Measurements from ENCODE around the gene LTBP4. TPM values are rescaled to one million over a fixed set of nuclear protein-coding genes. Genes with fewer than 3 reads are reported as not detected.
"Not testable (repeated sequence)": the region's sequence is repeated elsewhere in the genome, so short reads cannot be mapped to it uniquely, and the experiment has no call there.

LTBP4 gene
- total RNA-seq, 2 donors from 2014 or later = 687 to 905 TPM

GRCh38 chr19:40556953-40557530, 44.1 kb upstream of the LTBP4 start:
- no peaks in the 10 kb centered on the region for H3K4me1 ChIP-seq (ENCODE audit: control insufficient read depth in 1 of 2, low read depth in 2 of 2)
- no peak overlapping the region for H3K27ac ChIP-seq
- H3K4me3 ChIP-seq = no peak overlapping the region
- DNase-seq (ENCODE audit: low spot score) (no peak), ATAC-seq (ENCODE audit: insufficient number of reproducible peaks, low FRiP score, low read depth) (no peak)
- no peaks in the 10 kb centered on the region for H3K27me3 ChIP-seq (replicated peaks; ENCODE audit: insufficient read depth)
- no peaks in the 10 kb centered on the region for H3K36me3 ChIP-seq
- H3K9me3 ChIP-seq = no peaks in the 10 kb centered on the region
- TF ChIP-seq, protein P1, sequence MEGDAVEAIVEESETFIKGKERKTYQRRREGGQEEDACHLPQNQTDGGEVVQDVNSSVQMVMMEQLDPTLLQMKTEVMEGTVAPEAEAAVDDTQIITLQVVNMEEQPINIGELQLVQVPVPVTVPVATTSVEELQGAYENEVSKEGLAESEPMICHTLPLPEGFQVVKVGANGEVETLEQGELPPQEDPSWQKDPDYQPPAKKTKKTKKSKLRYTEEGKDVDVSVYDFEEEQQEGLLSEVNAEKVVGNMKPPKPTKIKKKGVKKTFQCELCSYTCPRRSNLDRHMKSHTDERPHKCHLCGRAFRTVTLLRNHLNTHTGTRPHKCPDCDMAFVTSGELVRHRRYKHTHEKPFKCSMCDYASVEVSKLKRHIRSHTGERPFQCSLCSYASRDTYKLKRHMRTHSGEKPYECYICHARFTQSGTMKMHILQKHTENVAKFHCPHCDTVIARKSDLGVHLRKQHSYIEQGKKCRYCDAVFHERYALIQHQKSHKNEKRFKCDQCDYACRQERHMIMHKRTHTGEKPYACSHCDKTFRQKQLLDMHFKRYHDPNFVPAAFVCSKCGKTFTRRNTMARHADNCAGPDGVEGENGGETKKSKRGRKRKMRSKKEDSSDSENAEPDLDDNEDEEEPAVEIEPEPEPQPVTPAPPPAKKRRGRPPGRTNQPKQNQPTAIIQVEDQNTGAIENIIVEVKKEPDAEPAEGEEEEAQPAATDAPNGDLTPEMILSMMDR (IDR thresholded peaks at IDR 0.05) = no peak

- no peak for ATAC-seq (ENCODE audit: insufficient number of reproducible peaks, low FRiP score, low read depth)
- Histone ChIP-seq H3K4me3 (no peak overlapping the region), H3K4me1 (ENCODE audit: control insufficient read depth in 1 of 2, low read depth in 2 of 2) (no peaks in the 10 kb centered on the region), H3K36me3 (no peaks in the 10 kb centered on the region), H3K9me3 (no peaks in the 10 kb centered on the region), H3K27ac (no peak overlapping the region), H3K27me3 (replicated peaks; ENCODE audit: insufficient read depth) (no peaks in the 10 kb centered on the region)
- no peak for DNase-seq (ENCODE audit: low spot score)
- TF ChIP-seq, protein P1 (IDR thresholded peaks at IDR 0.05) = no peak
These were observed 41.8 kb upstream of the LTBP4 start for GRCh38 chr19:40559394-40559793.

GRCh38 chr19:40560092-40560507, 41.1 kb upstream of the LTBP4 start:
- no peaks in the 10 kb centered on the region for H3K36me3 ChIP-seq
- DNase-seq (ENCODE audit: low spot score) = no peak
- TF ChIP-seq, protein P1 (IDR thresholded peaks at IDR 0.05) = no peak
- no peaks in the 10 kb centered on the region for H3K9me3 ChIP-seq
- no peak overlapping the region for H3K27ac ChIP-seq
- H3K27me3 ChIP-seq (replicated peaks; ENCODE audit: insufficient read depth) = no peaks in the 10 kb centered on the region
- H3K4me1 ChIP-seq (ENCODE audit: control insufficient read depth in 1 of 2, low read depth in 2 of 2) = no peaks in the 10 kb centered on the region
- no peak for ATAC-seq (ENCODE audit: insufficient number of reproducible peaks, low FRiP score, low read depth)
- H3K4me3 ChIP-seq = no peak overlapping the region

DNA sequence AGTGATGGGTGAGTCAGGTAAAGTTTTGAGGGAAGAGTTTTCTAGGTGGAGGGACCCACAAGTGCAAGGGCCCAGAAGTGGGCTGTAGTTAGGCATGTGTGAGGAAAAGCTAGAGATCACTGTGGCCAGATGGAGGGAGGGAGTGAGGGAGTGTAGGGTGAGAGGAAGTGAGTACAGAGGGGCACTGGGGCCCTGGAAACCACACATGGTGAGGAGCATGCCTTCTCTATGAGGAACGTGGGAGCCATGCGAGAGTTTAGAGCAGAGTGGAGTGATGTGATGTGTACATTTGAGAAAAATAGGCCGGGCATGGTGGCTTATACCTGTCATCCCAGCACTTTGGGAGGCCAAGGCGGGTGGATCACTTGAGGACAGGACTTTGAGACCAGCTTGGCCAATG, 39.2 kb upstream of the LTBP4 start:
- H3K4me1 ChIP-seq (ENCODE audit: control insufficient read depth in 1 of 2, low read depth in 2 of 2) = no peaks in the 10 kb centered on the region
- ATAC-seq (ENCODE audit: insufficient number of reproducible peaks, low FRiP score, low read depth) = no peak
- no peaks in the 10 kb centered on the region for H3K27me3 ChIP-seq (replicated peaks; ENCODE audit: insufficient read depth)
- no peak overlapping the region for H3K27ac ChIP-seq
- H3K36me3 ChIP-seq = no peaks in the 10 kb centered on the region
- TF ChIP-seq, protein P1 (IDR thresholded peaks at IDR 0.05) = no peak
- no peak for DNase-seq (ENCODE audit: low spot score)
- no peaks in the 10 kb centered on the region for H3K9me3 ChIP-seq
- no peak overlapping the region for H3K4me3 ChIP-seq

DNA sequence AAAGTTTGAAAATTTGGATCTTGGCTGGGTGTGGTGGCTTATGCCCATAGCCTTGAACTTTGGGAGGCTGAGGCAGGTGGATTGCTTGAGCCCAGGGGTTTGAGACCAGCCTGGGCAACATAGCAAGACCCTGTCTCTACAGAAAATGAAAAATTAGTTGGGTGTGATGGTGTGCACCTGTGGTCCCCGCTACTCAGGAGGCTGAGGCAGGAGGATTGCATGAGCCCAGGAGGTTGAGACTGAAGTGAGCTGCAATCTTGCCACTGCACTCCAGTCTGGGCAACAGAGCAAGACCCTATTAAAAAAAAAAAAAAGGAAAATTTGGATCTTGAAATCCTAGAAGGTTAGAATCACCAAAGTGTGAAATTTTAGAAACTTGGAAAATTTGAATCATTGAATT, 36.6 kb upstream of the LTBP4 start:
- not testable (repeated sequence) for H3K9me3 ChIP-seq; ATAC-seq (ENCODE audit: insufficient number of reproducible peaks, low FRiP score, low read depth); H3K36me3 ChIP-seq; H3K4me1 ChIP-seq (ENCODE audit: control insufficient read depth in 1 of 2, low read depth in 2 of 2); H3K27ac ChIP-seq; DNase-seq (ENCODE audit: low spot score); H3K27me3 ChIP-seq (replicated peaks; ENCODE audit: insufficient read depth); H3K4me3 ChIP-seq

GRCh38 chr19:40565355-40565754, 35.8 kb upstream of the LTBP4 start:
- ATAC-seq (ENCODE audit: insufficient number of reproducible peaks, low FRiP score, low read depth) (no peak), DNase-seq (ENCODE audit: low spot score) (no peak)
- peaks cover 7 to 17% of the 10 kb centered on the region in 2 donors for H3K4me1 ChIP-seq (ENCODE audit: control insufficient read depth in 1 of 2, low read depth in 2 of 2)
- peaks cover 6% of the 10 kb centered on the region for H3K27me3 ChIP-seq (replicated peaks; ENCODE audit: insufficient read depth)
- TF ChIP-seq, protein P1 (IDR thresholded peaks at IDR 0.05) = no peak
- no peak overlapping the region for H3K4me3 ChIP-seq
- no peaks in the 10 kb centered on the region for H3K36me3 ChIP-seq
- H3K9me3 ChIP-seq = no peaks in the 10 kb centered on the region
- no peak overlapping the region for H3K27ac ChIP-seq
